Hepatocyte (in vitro differentiated cells): Measurements from ENCODE around the gene STARD13. TPM values are rescaled to one million over a fixed set of nuclear protein-coding genes. Genes with fewer than 3 reads are reported as not detected.

Experiments
- DNase-seq: peaks from one replicate; pipeline ENCODE4 v3.0.0-alpha.2; 2016; ENCODE audit warnings: low spot score
- H2AFZ ChIP-seq: fragments of 200-600 bp; sonication (generic); 2 replicates; pipeline ENCODE4 v1.6.0; 2016; ENCODE audit warnings: antibody characterized with exemption, mild to moderate bottlenecking
- H3K27ac ChIP-seq: fragments of 200-600 bp; sonication (generic); 2 replicates; pipeline ENCODE4 v1.5.1; 2016; ENCODE audit warnings: mild to moderate bottlenecking
- H3K27me3 ChIP-seq: fragments of 200-600 bp; sonication (generic); 2 replicates; pipeline ENCODE4 v1.6.1; 2016
- H3K36me3 ChIP-seq: fragments of 200-600 bp; sonication (generic); replicated peaks from 2 replicates; pipeline ENCODE4 v1.5.1; 2016; ENCODE audit warnings: low read depth; ENCODE audit not compliant: insufficient read depth
- H3K4me1 ChIP-seq: fragments of 200-600 bp; sonication (generic); 2 replicates; pipeline ENCODE4 v1.5.1; 2016; ENCODE audit warnings: mild to moderate bottlenecking, moderate library complexity; ENCODE audit not compliant: insufficient read depth
- H3K4me2 ChIP-seq: fragments of 200-600 bp; sonication (generic); 2 replicates; pipeline ENCODE4 v1.6.0; 2016
- H3K4me3 ChIP-seq: fragments of 200-600 bp; sonication (generic); 2 replicates; pipeline ENCODE4 v1.5.1; 2016; ENCODE audit warnings: mild to moderate bottlenecking
- H3K79me2 ChIP-seq: fragments of 200-600 bp; sonication (generic); 2 replicates; pipeline ENCODE4 v1.6.0; 2017; ENCODE audit warnings: mild to moderate bottlenecking
- H3K9me2 ChIP-seq: fragments of 200-600 bp; sonication (generic); replicated peaks from 2 replicates; pipeline ENCODE4 v1.6.0; 2017; ENCODE audit warnings: mild to moderate bottlenecking; ENCODE audit not compliant: insufficient read depth
- H3K9me3 ChIP-seq: fragments of 200-600 bp; sonication (generic); 2 replicates; pipeline ENCODE4 v1.5.1; 2016; ENCODE audit warnings: low read depth, mild to moderate bottlenecking
- H4K20me1 ChIP-seq: fragments of 200-600 bp; sonication (generic); 2 replicates; pipeline ENCODE4 v1.6.0; 2016; ENCODE audit warnings: mild to moderate bottlenecking; ENCODE audit not compliant: insufficient read depth, poor library complexity, severe bottlenecking
- CTCF ChIP-seq: fragments of 200-600 bp; sonication (generic); IDR thresholded peaks from 2 replicates; pipeline ENCODE4 v1.5.1; 2016; ENCODE audit warnings: antibody characterized with exemption, mild to moderate bottlenecking; ENCODE audit not compliant: poor library complexity
- EZH2 ChIP-seq: fragments of 200-600 bp; sonication (generic); IDR thresholded peaks from 2 replicates; pipeline ENCODE4 v1.6.1; 2016; ENCODE audit warnings: antibody characterized with exemption, mild to moderate bottlenecking, borderline replicate concordance
- EZH2phosphoT487 ChIP-seq: fragments of 200-600 bp; sonication (generic); IDR thresholded peaks from one replicate; pipeline ENCODE4 v1.6.1; 2018; ENCODE audit warnings: antibody characterized with exemption, mild to moderate bottlenecking, low read depth, moderate library complexity; ENCODE audit not compliant: unreplicated experiment, severe bottlenecking
- WGBS: methylation state at CpG from one replicate; pipeline ENCODE4 v1.1.6; 2016; ENCODE audit warnings: low lambda C conversion rate; ENCODE audit errors: missing lambda C conversion rate; 5-methylcytosine and 5-hydroxymethylcytosine counted together
- polyA plus RNA-seq: library from polyadenylated mRNA; unstranded; fragments of >200 nt; fragmentation: Nextera tagmentation; extraction: Ambion mirVana; gene quantifications from 2 replicates; pipeline ENCODE4 v1.2.1, GENCODE V29; 2016
- total RNA-seq: library from RNA; depleted of rRNA; stranded (reverse); fragments of >200 nt; gene quantifications from 2 replicates; pipeline ENCODE4 v1.2.3, GENCODE V29; 2014

STARD13 gene
- total and polyA plus RNA-seq, 2 experiments from 2014 or later: 5.4 to 13.5 TPM

- no peak for DNase-seq
- H3K36me3 ChIP-seq: no peaks in the 10 kb centered on the region
- TF ChIP-seq EZH2phosphoT487: no peak
- TF ChIP-seq EZH2: no peak
- no peak for TF ChIP-seq CTCF
- no peaks in the 10 kb centered on the region for H3K79me2 ChIP-seq
- no peak overlapping the region for H3K27ac ChIP-seq
- no peaks in the 10 kb centered on the region for H3K27me3 ChIP-seq
- no peak overlapping the region for H2AFZ ChIP-seq
- H3K9me2 ChIP-seq: no peaks in the 10 kb centered on the region
- no peak overlapping the region for H3K4me2 ChIP-seq
- no peak overlapping the region for H3K4me3 ChIP-seq
- peaks cover 3% of the 10 kb centered on the region for H3K4me1 ChIP-seq
- no peaks in the 10 kb centered on the region for H3K9me3 ChIP-seq
- no peaks in the 10 kb centered on the region for H4K20me1 ChIP-seq
These were observed 50.5 kb downstream of the STARD13 start for GRCh38 chr13:33235078-33235477.

GRCh38 chr13:33233547-33233946 lies 52.0 kb downstream of the STARD13 start:
- WGBS: 98% methylated on average over 5 of the region's 5 CpGs
- Histone ChIP-seq H3K27ac (no peak overlapping the region), H3K9me2 (no peaks in the 10 kb centered on the region), H4K20me1 (no peaks in the 10 kb centered on the region), H3K4me2 (no peak overlapping the region), H3K4me1 (peaks cover 12% of the 10 kb centered on the region), H3K27me3 (no peaks in the 10 kb centered on the region), H3K36me3 (no peaks in the 10 kb centered on the region), H2AFZ (no peak overlapping the region), H3K79me2 (no peaks in the 10 kb centered on the region), H3K9me3 (no peaks in the 10 kb centered on the region), H3K4me3 (no peak overlapping the region)
- DNase-seq: no peak
- TF ChIP-seq EZH2 (no peak), CTCF (no peak), EZH2phosphoT487 (no peak)

- H3K9me2 ChIP-seq: no peaks in the 10 kb centered on the region
- H4K20me1 ChIP-seq: no peaks in the 10 kb centered on the region
- no peak overlapping the region for H3K27ac ChIP-seq
- peaks cover under 1% of the 10 kb centered on the region for H3K79me2 ChIP-seq
- H2AFZ ChIP-seq: no peak overlapping the region
- H3K9me3 ChIP-seq: no peaks in the 10 kb centered on the region
- H3K4me3 ChIP-seq: no peak overlapping the region
- no peaks in the 10 kb centered on the region for H3K27me3 ChIP-seq
- TF ChIP-seq CTCF (no peak), EZH2 (no peak), EZH2phosphoT487 (no peak)
- H3K36me3 ChIP-seq: no peaks in the 10 kb centered on the region
- no peak for DNase-seq
- WGBS: 93% methylated on average over 2 of the region's 2 CpGs
- H3K4me1 ChIP-seq: peaks cover 12% of the 10 kb centered on the region
- H3K4me2 ChIP-seq: no peak overlapping the region
These were observed 52.7 kb downstream of the STARD13 start for GRCh38 chr13:33232883-33233282.

GRCh38 chr13:33231339-33231738 lies 54.2 kb downstream of the STARD13 start:
- Histone ChIP-seq H3K9me3 (no peaks in the 10 kb centered on the region), H3K79me2 (peaks cover 10% of the 10 kb centered on the region), H3K27me3 (no peaks in the 10 kb centered on the region), H3K36me3 (no peaks in the 10 kb centered on the region), H2AFZ (no peak overlapping the region), H3K9me2 (no peaks in the 10 kb centered on the region), H3K27ac (no peak overlapping the region), H4K20me1 (no peaks in the 10 kb centered on the region), H3K4me1 (peaks cover 12% of the 10 kb centered on the region), H3K4me3 (no peak overlapping the region), H3K4me2 (no peak overlapping the region)
- DNase-seq: no peak
- no peak for TF ChIP-seq EZH2phosphoT487
- TF ChIP-seq EZH2: no peak
- TF ChIP-seq CTCF: no peak
- 97% methylated on average over 4 of the region's 4 CpGs for WGBS
